Superior temporal gyrus (tissue), 1 donor: ENCODE measurements around the gene MRPS18A.
"Not testable (repeated sequence)": the region's sequence is repeated elsewhere in the genome, so short reads cannot be mapped to it uniquely, and the experiment has no call there.

Experiments
- DNase-seq: peaks from one replicate; pipeline ENCODE4 v3.0.0-alpha.2; 2016; ENCODE audit errors: extremely low spot score

Gene MRPS18A

DNA sequence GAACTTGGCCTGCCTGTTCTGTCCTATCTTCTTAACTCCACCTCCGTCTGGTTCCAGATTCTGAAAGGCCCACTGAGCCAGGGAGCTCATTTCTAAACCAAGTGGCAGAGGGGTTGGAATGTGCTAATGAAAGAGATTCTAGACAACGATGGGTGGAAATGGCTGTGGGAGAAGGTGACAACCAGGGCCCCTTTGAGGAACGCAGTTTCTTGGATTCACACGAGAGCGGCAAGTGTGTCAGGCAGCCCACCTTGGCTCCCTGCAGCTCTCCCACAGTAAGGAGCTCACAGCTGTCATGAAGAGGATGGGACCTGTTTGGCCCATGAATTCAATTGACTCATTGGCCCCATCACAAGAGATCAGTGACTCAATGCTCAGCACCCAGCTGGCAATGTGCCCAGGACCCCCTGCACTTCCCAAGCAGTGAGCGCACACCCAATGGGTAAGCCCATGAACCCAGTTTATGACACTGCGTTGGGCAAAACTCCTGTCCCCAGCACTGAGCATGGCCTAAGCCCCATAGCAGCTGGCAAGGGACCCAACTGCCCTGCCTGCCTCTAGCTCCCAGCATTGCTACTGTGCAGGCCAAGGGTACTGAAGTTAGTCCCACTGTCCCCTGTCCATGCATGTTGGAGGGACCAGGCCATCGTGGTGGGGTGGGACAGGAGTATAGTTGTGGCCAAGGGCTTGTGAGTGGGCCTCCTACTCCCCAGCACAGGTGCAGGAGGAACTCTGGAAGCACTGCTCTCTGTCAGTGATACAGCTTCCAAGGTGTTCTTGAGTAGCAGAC lies 16.4 kb downstream of the MRPS18A start:
- no peak for DNase-seq

DNA sequence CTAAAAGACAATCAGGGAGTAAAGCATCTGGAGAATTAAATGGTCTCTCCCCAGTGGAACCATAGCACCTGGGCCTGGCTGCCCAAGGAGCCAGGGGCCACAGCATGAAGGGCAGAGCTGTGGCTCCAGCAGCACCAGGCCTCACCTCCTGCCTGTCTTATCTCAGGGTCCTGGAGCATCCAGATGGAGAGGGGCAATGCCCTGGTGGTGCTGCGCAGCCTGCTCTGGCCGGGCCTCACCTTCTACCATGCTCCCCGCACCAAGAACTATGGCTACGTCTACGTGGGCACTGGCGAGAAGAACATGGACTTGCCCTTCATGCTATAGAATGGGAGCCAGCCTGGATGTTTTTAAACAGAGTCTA lies 17.0 kb downstream of the MRPS18A start:
- DNase-seq = no peak

DNA sequence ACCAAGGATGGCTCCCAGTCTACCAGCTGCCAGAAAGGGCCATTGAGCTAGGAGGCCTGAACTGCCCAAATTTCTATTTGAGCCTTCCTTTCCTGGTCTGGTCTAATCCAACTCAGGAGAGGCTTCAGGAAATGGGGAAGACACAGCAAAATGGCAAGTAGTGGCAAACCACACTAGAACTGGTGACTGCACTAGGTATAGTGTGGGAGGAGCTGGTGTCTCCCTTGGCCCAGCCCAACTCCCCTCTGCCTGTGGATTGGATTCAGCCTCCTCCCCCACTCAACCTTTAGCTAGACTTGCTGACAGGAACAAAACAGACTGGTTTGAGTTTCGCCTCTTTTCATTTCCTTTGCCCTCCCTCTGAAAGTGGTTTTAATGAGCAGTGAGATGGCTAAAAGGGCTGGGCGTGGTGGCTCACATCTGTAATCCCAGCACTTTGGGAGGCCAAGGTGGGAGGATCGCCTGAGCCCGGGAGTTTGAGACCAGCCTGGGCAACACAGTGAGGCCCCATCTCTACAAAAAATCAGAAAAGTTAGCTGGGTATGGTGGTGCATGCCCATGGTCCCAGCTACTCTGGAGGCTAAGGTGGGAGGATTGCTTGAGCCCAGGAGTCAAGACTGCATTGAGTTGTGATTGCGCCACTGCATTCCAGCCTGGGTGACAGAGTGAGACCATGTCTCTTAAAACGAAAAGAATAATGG lies 17.5 kb downstream of the MRPS18A start:
- DNase-seq = no peak

DNA sequence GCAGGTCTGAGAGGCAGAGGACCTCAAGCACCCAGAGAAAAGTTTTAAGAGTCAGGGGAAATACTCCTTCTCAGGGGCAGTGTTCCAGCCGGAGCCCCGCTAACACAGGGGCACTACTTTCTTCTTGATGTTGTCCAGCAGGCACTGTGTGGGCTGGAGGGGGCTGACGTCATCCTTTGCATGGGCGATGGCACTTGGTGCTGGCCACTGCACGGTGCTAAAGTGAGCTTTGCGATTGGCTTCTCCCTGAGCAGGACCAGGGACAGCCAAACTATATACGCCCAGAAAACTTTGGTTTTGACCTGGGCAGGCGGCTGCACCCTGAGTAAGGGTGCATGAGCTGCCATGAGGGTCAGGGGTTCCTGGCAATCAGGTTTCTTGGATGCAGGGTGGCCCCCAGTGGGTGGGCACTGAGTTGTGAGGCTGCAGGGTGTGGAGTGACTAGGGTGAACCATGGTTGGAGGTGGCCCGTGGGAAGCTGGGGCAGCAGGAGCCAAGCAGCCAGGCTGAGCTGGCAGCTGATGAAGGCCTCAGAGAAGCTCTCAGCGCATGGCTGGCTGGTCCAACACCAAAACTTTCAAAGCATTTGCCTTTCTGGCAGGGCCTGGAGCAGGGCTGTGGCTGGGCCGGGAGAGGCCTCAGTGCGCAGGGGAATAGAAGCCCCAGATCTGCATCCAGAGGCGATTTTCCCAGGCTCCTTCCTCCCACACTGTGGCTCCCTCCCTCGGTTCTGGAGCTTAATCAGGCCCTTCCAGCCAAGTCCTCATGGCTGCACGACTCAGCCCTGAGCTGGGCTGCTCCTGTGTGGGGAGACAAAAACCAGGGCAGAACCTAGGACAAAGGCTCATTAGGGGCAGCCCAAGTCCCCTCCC lies 18.3 kb downstream of the MRPS18A start:
- peak; percentile 35 for DNase-seq

GRCh38 chr6:43668151-43669028 lies 19.2 kb downstream of the MRPS18A start:
- peak; percentile 35 for DNase-seq

DNA sequence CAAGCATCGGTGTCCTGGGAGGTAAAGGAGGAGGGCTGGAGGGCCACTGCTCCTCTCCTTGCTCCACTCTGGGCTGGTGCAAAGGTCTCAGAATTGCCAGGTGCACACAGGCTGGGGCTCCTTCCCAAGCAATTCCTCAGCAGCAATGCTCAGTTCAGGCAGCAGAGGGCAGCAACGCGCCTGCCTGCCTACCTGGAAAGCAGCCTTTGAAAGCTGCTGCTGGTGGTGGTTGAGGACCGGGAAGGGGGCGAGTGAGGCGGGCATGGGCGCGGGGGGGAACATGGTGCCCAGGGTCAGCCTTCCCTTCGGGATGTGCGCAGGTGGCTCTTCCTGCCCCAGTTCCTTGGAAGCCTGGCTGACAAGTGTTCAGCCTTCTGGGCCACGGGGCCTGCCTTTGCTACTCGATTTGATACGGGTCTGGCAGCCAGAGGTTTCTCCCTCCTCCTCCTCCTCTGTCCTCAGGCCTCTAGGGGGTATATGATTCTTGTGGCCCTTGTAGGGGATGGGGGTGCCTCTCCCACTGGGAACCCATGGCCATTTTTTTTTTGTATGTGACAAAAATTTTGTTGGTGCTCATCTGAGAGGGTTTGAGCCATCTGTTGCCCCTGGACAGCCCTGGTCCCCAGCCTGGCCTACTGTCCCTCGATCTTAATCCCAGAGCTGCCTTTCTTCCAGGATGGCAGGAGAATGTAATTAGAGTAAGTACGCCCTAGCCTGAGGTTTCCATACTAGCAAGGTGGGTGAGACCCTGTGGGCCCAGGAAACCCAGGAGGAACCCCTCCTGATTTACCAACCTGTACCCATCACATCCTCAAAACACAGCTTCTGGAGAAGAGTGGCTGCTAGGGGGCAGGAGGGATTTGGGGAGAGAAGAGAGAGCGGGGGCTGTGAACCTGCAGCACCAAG lies 20.1 kb downstream of the MRPS18A start:
- DNase-seq = peak; percentile 87

DNA sequence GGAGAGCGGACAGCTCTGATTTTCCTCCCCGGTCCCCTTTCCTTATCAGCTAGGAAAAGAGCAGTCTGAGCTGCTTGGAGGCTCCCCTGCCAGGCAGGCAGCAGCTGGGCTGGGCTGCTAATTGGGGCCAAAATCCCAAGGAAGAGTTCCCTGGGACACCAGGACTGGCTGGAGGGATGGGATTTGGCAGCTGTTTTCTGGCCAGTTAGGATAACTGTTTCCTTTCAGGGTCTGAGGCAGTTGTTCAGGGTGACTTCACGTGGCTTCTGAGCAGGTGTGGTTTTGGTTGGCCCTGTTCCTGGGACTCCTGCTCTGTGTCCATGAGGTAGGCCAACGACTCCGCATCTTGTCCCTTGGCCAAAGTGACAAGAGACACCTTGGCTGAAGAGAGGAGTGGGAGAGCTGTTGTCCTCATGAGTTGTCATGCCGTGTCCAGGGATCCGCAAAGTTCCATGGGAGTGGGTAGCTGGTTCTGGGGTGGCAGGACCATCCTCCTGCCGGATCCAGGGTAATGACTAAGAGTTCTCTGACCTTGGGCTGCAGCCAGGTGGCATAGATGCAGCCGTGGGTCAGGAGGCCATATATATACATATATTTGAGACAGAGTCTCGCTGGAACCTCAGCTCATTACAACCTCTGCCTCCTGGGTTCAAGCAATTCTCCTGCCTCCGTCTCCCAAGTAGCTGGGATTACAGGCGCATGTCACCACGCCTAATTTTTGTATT lies 21.2 kb downstream of the MRPS18A start:
- DNase-seq = no peak

- no peak for DNase-seq
Observed at GRCh38 chr6:43665376-43665775, 22.2 kb downstream of the MRPS18A start.

GRCh38 chr6:43662948-43663347 lies 24.6 kb downstream of the MRPS18A start:
- not testable (repeated sequence) for DNase-seq

DNA sequence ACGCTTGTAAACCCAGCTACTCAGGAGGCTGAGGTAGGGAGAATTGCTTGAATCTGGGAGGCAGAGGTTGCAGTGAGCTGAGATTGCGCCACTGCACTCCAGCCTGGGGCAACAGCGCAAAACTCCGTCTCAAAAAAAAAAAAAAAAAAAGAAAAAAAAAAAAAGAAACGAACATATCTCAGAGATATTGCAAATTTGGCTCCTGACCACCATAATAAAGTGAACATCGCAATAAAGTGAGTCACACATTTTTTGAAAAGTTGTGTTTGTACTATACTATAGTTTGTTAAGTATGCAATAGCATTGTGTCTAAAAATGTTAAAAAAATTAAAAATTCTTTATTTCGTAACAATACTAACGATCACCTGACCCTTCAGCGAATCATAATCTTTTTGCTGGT lies 29.4 kb downstream of the MRPS18A start:
- no peak for DNase-seq

DNA sequence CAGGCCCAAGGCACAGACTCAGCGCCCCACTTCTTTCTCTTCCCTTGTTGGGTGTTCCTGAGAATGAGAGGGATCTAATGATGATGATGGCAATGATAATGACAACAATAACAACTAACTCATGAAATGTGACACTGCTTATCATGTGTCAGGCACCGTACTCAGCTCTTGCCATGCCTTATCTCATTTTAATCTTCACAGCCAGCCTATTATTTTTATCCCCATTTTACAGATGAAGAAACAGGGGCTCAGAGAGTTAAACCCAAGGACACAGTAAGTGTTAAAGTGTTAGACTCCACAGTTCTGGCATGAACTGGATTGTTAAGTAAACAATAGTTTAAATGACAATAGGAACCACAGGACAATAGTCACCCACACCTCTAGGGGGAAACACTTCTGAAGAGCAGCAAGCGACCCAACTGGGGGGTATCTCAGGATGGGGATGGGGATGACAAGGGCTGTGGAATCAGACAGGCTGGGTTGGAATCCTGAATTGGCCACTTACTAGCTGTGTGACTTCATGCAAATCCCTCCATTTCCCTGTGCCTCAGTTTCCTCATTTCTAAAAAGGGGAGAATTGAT lies 30.3 kb downstream of the MRPS18A start:
- no peak for DNase-seq

DNA sequence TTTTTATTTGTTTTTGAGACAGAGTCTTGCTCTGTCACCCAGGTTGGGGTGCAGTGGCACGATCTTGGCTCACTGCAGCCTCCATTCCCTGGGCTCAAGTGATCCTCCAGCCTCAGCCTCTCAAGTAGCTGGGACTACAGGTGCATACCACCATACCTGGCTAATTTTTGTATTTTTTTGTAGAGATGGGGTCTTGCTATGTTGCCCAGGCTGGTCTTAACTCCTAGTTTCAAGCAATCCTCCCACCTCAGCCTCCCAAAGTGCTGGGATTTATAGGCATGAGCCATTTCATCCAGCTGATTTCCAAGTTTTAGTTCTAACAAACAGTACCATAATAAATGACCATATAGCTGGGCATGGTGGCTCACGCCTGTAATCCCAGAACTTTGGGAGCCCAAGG lies 34.8 kb downstream of the MRPS18A start:
- not testable (repeated sequence) for DNase-seq

GRCh38 chr6:43648248-43648647 lies 39.3 kb downstream of the MRPS18A start:
- DNase-seq = no peak

DNA sequence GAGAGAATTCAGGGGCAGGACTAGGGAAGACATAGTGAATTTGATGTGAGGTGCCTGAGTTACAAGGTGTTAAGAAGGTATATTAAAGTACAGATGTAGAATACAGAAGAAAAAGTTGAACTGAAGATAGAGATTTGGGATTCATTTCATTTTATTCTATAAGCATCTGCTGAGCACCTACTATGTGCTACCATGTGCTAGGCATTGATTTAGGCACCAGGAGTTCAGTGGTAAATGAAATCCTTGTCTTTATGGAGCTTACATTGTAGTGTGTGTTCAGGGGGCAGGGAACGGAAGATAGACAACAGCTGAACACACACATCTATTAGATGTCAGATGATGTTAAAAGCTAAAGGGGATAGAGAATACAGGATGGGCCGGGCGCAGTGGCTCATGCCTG lies 40.0 kb downstream of the MRPS18A start:
- no peak for DNase-seq

- no peak for DNase-seq
Observed at GRCh38 chr6:43645613-43645964, 42.0 kb downstream of the MRPS18A start.

- no peak for DNase-seq
Observed at GRCh38 chr6:43644940-43645612, 42.5 kb downstream of the MRPS18A start, which contains the start of gene RSPH9. TSS of gene RSPH9 (plus strand) at chr6:43645036. CDS start at chr6:43645099, 63 bp downstream.

GRCh38 chr6:43639984-43640800 lies 47.4 kb downstream of the MRPS18A start:
- no peak for DNase-seq

GRCh38 chr6:43636308-43636659 lies 51.3 kb downstream of the MRPS18A start:
- no peak for DNase-seq
